GM23338 (cell line): ENCODE data around the gene CDC14B. TPM values are rescaled to one million over a fixed set of nuclear protein-coding genes. Genes with fewer than 3 reads are reported as not detected.

Experiments
- ATAC-seq: fragments of 200-7000 bp; cut with Tn5 transposase; 3 replicates; pipeline ENCODE4 v1.9.1; 2020
- DNase-seq: peaks from one replicate; pipeline ENCODE4 v3.0.0-alpha.2; 2015; ENCODE audit warnings: low spot score
- H2AFZ ChIP-seq: fragments of 200-600 bp; sonication (generic); 2 replicates; pipeline ENCODE4 v1.8.0; 2016; ENCODE audit warnings: antibody characterized with exemption, mild to moderate bottlenecking, moderate library complexity
- H3F3A ChIP-seq: fragments of 200-600 bp; sonication (generic); replicated peaks from 2 replicates; pipeline ENCODE4 v1.8.0; 2017; ENCODE audit warnings: antibody characterized with exemption, mixed run types, low read depth
- H3K27ac ChIP-seq: fragments of 200-600 bp; sonication (generic); 2 replicates; pipeline ENCODE4 v1.6.1; 2016; ENCODE audit warnings: low read depth
- H3K27me3 ChIP-seq: fragments of 200-600 bp; sonication (generic); 2 replicates; pipeline ENCODE4 v1.8.0; 2016; ENCODE audit warnings: mild to moderate bottlenecking, mixed run types, moderate library complexity; ENCODE audit not compliant: insufficient read depth
- H3K36me3 ChIP-seq: fragments of 200-600 bp; sonication (generic); 2 replicates; pipeline ENCODE4 v1.8.0; 2016; ENCODE audit warnings: mild to moderate bottlenecking; ENCODE audit not compliant: insufficient read depth
- H3K4me1 ChIP-seq: fragments of 200-600 bp; sonication (generic); 2 replicates; pipeline ENCODE4 v1.8.0; 2016; ENCODE audit warnings: mild to moderate bottlenecking, moderate library complexity; ENCODE audit not compliant: insufficient read depth
- H3K4me2 ChIP-seq: fragments of 200-600 bp; sonication (generic); 2 replicates; pipeline ENCODE4 v1.7.1; 2017; ENCODE audit warnings: mixed run types
- H3K4me3 ChIP-seq: fragments of 200-600 bp; sonication (generic); 2 replicates; pipeline ENCODE4 v1.6.1; 2016; ENCODE audit warnings: mixed run types
- H3K79me2 ChIP-seq: fragments of 200-600 bp; sonication (generic); replicated peaks from 2 replicates; pipeline ENCODE4 v1.8.0; 2017; ENCODE audit warnings: mild to moderate bottlenecking; ENCODE audit not compliant: insufficient read depth
- H3K9me2 ChIP-seq: fragments of 200-600 bp; sonication (generic); 2 replicates; pipeline ENCODE4 v1.8.0; 2017; ENCODE audit not compliant: insufficient read depth
- H4K20me1 ChIP-seq: fragments of 200-600 bp; sonication (generic); replicated peaks from 2 replicates; pipeline ENCODE4 v1.8.0; 2017; ENCODE audit warnings: mild to moderate bottlenecking; ENCODE audit not compliant: insufficient read depth
- H3K27ac Mint-ChIP-seq: 2 replicates; pipeline ENCODE4 v1.8.0; 2020; ENCODE audit warnings: inconsistent platforms, mild to moderate bottlenecking, moderate library complexity, mixed read lengths
- H3K27me3 Mint-ChIP-seq: 3 replicates; pipeline ENCODE4 v1.8.0; 2022; ENCODE audit warnings: low read depth, mild to moderate bottlenecking, moderate library complexity, mixed read lengths, inconsistent platforms; ENCODE audit not compliant: insufficient read depth, poor library complexity
- H3K36me3 Mint-ChIP-seq: 3 replicates; pipeline ENCODE4 v1.8.0; 2021; ENCODE audit warnings: low read depth, mild to moderate bottlenecking, inconsistent platforms, moderate library complexity, mixed read lengths
- H3K4me1 Mint-ChIP-seq: 3 replicates; pipeline ENCODE4 v1.8.0; 2020; ENCODE audit warnings: mild to moderate bottlenecking, inconsistent platforms, mixed read lengths
- H3K4me3 Mint-ChIP-seq: 3 replicates; pipeline ENCODE4 v1.8.0; 2021; ENCODE audit warnings: moderate library complexity, mild to moderate bottlenecking, inconsistent platforms, mixed read lengths
- H3K9me3 Mint-ChIP-seq: 3 replicates; pipeline ENCODE4 v1.8.0; 2020; ENCODE audit warnings: moderate library complexity, mild to moderate bottlenecking, inconsistent platforms, mixed read lengths
- EZH2phosphoT487 ChIP-seq: fragments of 200-600 bp; sonication (generic); IDR thresholded peaks from one replicate; pipeline ENCODE4 v1.8.1; 2018; ENCODE audit warnings: antibody characterized with exemption; ENCODE audit not compliant: unreplicated experiment
- POLR2AphosphoS5 ChIP-seq: IDR thresholded peaks from 2 replicates; pipeline ENCODE4 v1.6.1; 2016; ENCODE audit warnings: antibody characterized with exemption, low read depth
- ZNF114 ChIP-seq: fragments of 250-450 bp; sonication (Bioruptor Pico); IDR thresholded peaks from 2 replicates; pipeline ENCODE4 v1.5.0; 2020; ENCODE audit warnings: mild to moderate bottlenecking, moderate library complexity
- ZNF462 ChIP-seq: fragments of 250-450 bp; sonication (Bioruptor Pico); IDR thresholded peaks from 2 replicates; pipeline ENCODE4 v1.5.0; 2020; ENCODE audit warnings: mild to moderate bottlenecking, moderate library complexity
- polyA plus RNA-seq: library from polyadenylated mRNA; unstranded; fragments of >200 nt; fragmentation: Nextera tagmentation; extraction: Ambion mirVana; gene quantifications from 2 replicates; pipeline ENCODE4 v1.2.1, GENCODE V29; 2016
- total RNA-seq: library from RNA; depleted of rRNA; stranded (reverse); fragments of >200 nt; shearing (Covaris generic); gene quantifications from 2 replicates; pipeline ENCODE4 v1.2.3, GENCODE V29; 2014
- TF ChIP-seq, protein P1 (sequence below): IDR thresholded peaks from one replicate; pipeline ENCODE4 v1.6.1; 2018; ENCODE audit warnings: antibody characterized with exemption; ENCODE audit not compliant: unreplicated experiment

CDC14B gene
- total and polyA plus RNA-seq, 2 experiments from 2014 or later: 12.2 to 52.1 TPM

GRCh38 chr9:96603305-96604003 is 16.2 kb downstream of the CDC14B start:
- no peak for ATAC-seq
- H2AFZ ChIP-seq: no peak overlapping the region

DNA sequence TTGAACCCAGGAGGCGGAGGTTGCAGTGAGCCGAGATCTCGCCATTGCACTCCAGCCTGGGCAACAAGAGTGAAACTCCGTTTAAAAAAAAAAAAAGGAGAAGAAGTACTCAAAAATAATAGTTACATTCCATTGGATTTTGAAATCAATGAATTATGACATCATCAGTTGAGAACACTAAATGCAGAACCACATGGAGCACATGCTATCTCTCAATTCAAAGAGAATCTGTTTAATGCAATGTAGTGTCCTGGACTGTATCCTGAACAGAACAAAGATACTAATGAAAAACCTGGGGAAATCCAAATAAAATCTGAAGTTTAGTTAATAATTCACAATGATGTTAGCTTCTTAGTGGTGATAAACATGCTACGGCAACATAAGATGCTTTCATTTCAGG is 20.3 kb downstream of the CDC14B start:
- H4K20me1 ChIP-seq: peaks cover 39% of the 10 kb centered on the region
- peaks cover 97% of the 10 kb centered on the region for H3K79me2 ChIP-seq
- no peak for DNase-seq
- peaks cover 4% of the 10 kb centered on the region for H3K27me3 Mint-ChIP-seq
- no peak overlapping the region for H2AFZ ChIP-seq
- H3K4me3 Mint-ChIP-seq: no peak overlapping the region
- TF ChIP-seq ZNF114 (CRISPR knock-in tag): no peak
- no peak for TF ChIP-seq EZH2phosphoT487
- no peak for TF ChIP-seq ZNF462 (CRISPR knock-in tag)
- ATAC-seq: no peak
- H3K4me3 ChIP-seq: no peak overlapping the region
- no peaks in the 10 kb centered on the region for H3K36me3 Mint-ChIP-seq
- H3K27ac ChIP-seq: no peak overlapping the region
- H3K4me1 Mint-ChIP-seq: peaks cover 19% of the 10 kb centered on the region
- H3K27me3 ChIP-seq: no peaks in the 10 kb centered on the region
- H3K27ac Mint-ChIP-seq: no peak overlapping the region
- H3K9me2 ChIP-seq: no peaks in the 10 kb centered on the region
- H3K4me1 ChIP-seq: peaks cover 6% of the 10 kb centered on the region; the same call in 1 of the 2 replicates
- no peaks in the 10 kb centered on the region for H3K9me3 Mint-ChIP-seq
- H3K36me3 ChIP-seq: no peaks in the 10 kb centered on the region
- H3K4me2 ChIP-seq: no peak overlapping the region
- H3F3A ChIP-seq: no peaks in the 10 kb centered on the region

More at GRCh38 chr9:96603305-96604003, 16.2 kb downstream of the CDC14B start:
- no peaks in the 10 kb centered on the region for H3K9me2 ChIP-seq
- H3K27ac Mint-ChIP-seq: no peak overlapping the region
- no peaks in the 10 kb centered on the region for H3K36me3 Mint-ChIP-seq
- no peak overlapping the region for H3K4me3 Mint-ChIP-seq
- peaks cover 96% of the 10 kb centered on the region for H3K79me2 ChIP-seq
- H3K27ac ChIP-seq: no peak overlapping the region
- DNase-seq: no peak
- no peak overlapping the region for H3K4me2 ChIP-seq
- H3K9me3 Mint-ChIP-seq: no peaks in the 10 kb centered on the region
- peaks cover 4% of the 10 kb centered on the region for H3K27me3 Mint-ChIP-seq
- H3K4me1 Mint-ChIP-seq: peaks cover 25% of the 10 kb centered on the region
- no peaks in the 10 kb centered on the region for H3K27me3 ChIP-seq
- H4K20me1 ChIP-seq: peaks cover 39% of the 10 kb centered on the region
- H3K4me1 ChIP-seq: peaks cover 10% of the 10 kb centered on the region
- TF ChIP-seq ZNF114 (CRISPR knock-in tag) (no peak), POLR2AphosphoS5 (no peak)
- TF ChIP-seq, protein P1, sequence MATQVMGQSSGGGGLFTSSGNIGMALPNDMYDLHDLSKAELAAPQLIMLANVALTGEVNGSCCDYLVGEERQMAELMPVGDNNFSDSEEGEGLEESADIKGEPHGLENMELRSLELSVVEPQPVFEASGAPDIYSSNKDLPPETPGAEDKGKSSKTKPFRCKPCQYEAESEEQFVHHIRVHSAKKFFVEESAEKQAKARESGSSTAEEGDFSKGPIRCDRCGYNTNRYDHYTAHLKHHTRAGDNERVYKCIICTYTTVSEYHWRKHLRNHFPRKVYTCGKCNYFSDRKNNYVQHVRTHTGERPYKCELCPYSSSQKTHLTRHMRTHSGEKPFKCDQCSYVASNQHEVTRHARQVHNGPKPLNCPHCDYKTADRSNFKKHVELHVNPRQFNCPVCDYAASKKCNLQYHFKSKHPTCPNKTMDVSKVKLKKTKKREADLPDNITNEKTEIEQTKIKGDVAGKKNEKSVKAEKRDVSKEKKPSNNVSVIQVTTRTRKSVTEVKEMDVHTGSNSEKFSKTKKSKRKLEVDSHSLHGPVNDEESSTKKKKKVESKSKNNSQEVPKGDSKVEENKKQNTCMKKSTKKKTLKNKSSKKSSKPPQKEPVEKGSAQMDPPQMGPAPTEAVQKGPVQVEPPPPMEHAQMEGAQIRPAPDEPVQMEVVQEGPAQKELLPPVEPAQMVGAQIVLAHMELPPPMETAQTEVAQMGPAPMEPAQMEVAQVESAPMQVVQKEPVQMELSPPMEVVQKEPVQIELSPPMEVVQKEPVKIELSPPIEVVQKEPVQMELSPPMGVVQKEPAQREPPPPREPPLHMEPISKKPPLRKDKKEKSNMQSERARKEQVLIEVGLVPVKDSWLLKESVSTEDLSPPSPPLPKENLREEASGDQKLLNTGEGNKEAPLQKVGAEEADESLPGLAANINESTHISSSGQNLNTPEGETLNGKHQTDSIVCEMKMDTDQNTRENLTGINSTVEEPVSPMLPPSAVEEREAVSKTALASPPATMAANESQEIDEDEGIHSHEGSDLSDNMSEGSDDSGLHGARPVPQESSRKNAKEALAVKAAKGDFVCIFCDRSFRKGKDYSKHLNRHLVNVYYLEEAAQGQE: no peak
- no peak overlapping the region for H3K4me3 ChIP-seq
- H3K36me3 ChIP-seq: no peaks in the 10 kb centered on the region
- no peaks in the 10 kb centered on the region for H3F3A ChIP-seq
